Fibroblast of mammary gland (primary cell): Measurements from ENCODE around the gene SPDEF.

Experiments
- DNase-seq: peaks from one replicate; pipeline ENCODE4 v3.0.0-alpha.2; 2010; ENCODE audit warnings: low read depth
- H3K4me3 ChIP-seq: 2 replicates; pipeline ENCODE4 v1.5.1; 2011; ENCODE audit warnings: low read depth, mild to moderate bottlenecking, low read length, moderate library complexity; ENCODE audit not compliant: control insufficient read depth
- TF ChIP-seq, protein P1 (sequence below): conservative IDR thresholded peaks from 2 replicates; pipeline ENCODE4 v1.5.1; 2011; ENCODE audit warnings: low read depth, low read length, inconsistent platforms; ENCODE audit not compliant: control insufficient read depth, insufficient read depth

The SPDEF gene

DNA sequence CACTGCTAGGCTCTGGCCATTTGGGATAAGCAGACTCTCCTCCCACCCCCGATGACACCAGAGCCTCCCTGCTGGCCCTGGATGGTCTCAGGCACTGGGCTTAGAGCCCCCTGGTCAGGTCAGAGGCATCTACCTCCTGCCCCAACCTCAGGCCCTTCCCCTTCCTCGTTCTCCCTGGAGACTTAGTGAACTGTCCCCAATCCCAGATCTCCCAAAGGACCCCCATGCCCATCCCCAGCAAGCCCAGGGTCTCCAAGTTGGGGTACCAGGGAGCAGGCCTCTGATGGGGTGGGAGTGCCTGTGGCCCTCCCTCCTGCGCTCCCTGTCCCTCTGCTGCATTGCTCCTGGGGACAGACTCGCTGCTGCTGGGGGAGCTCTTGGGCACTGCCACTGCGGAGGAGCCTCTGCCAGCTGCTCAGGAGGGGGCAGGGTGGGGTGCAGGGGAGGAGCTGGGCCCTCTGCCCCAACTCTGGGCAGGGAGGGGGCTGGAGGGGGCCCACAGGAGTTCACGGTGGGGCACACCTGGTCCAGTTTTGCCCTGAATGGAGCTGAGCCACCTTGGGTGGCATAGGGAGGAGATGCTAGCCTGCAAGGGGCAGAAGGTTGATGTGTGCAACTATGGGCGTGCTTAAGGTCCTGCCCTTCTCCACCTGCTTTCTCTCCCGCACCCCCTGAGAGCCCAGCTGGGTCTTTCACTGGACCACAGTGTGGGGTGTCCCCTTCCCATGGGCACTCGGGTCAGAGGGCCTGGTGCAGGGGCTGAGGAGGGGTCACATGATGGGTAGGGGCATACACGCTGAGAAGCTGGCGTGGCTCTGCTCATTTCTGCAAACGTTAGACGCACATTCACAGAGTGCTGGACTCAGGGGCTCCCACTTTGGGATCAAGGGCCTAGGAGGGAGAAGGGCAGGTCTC, 40.4 kb downstream of the SPDEF start:
- TF ChIP-seq, protein P1, sequence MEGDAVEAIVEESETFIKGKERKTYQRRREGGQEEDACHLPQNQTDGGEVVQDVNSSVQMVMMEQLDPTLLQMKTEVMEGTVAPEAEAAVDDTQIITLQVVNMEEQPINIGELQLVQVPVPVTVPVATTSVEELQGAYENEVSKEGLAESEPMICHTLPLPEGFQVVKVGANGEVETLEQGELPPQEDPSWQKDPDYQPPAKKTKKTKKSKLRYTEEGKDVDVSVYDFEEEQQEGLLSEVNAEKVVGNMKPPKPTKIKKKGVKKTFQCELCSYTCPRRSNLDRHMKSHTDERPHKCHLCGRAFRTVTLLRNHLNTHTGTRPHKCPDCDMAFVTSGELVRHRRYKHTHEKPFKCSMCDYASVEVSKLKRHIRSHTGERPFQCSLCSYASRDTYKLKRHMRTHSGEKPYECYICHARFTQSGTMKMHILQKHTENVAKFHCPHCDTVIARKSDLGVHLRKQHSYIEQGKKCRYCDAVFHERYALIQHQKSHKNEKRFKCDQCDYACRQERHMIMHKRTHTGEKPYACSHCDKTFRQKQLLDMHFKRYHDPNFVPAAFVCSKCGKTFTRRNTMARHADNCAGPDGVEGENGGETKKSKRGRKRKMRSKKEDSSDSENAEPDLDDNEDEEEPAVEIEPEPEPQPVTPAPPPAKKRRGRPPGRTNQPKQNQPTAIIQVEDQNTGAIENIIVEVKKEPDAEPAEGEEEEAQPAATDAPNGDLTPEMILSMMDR, result no peak
- DNase-seq, result no peak
- H3K4me3 ChIP-seq, result no peak overlapping the region

DNA sequence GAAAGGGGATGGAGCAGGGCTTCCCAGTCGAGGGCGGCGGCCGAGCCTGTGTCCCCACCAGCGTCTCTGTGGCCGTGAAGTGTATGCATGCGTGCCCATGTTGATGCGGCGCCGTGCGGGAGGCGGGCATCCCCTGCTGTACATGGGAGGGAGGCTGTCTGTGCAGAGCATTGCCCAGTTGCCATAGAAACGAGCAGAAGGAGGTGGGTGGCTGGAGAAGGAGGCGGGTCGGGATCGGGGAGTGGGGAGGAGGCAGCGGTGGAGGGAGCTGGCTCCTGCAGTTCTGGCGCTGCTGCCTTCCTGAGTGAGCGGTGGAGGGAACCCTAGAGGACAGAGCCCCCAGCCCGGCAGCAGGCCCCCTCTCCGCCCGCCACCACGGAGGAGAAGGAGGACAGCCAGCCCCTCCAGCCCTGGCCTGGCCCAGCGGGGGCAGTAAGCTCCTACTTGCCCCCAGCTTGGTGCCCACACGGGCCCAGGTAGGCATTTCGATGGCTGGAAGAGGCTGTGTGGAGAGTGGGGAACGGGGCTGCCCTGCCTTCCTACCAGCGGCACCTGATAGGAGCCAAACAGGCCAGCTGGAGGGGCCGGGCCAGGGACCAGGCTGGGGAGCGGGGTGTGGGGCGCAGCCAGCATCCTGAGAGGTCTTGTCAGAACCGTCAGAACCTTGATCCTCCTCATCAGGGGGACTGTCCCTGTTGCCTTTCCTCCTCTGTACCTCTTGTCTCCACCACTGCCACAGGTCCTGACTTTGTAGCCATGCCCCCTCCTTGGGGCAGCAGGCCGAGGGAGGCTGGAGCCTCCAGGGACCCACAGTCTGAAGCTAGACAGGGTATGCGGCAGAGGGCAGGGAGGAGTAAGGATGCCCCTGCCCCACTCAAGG, 41.3 kb downstream of the SPDEF start:
- DNase-seq, result peak; percentile 48
- TF ChIP-seq, protein P1, result no peak
- H3K4me3 ChIP-seq, result no peak overlapping the region

DNA sequence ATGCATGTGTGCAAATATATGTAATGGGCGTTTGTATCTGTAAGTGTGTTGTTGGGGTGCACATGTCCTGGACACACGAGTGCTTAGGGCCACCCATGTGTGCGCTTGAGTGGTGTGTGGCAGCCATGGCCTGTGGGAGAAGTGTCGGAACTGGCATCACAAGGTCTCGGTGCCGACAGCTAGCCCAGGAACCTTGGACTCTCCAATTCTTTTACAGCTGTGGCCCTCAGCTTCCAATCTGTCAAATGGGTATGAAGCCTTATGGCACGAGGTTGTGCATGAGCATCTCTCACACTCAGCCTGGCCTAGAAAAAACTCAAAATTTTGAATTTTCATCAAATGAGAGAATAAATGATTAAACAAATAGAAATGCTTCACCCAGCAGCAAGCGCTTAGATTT, 42.0 kb downstream of the SPDEF start:
- no peak for DNase-seq
- no peak overlapping the region for H3K4me3 ChIP-seq
- TF ChIP-seq, protein P1, result no peak

DNA sequence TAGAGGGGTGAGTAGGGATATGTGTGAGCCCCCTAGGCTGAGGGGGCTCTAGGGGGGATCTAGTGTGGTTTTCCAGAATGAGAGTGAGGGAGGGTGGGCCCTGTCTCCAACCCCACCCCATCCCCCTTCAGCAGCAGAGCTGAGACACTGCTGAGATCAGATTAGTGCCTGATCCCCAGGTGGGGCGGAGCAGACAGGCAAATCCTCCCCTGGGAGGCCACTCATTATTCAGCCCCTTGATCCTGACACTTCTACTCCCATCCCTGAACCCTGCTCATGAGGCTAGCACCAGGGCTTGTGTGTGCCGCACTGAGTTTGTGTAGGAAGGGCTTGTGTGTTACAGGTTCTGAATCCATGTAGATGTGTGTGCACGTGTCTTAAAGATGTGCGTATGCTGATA, 42.5 kb downstream of the SPDEF start:
- H3K4me3 ChIP-seq, result no peak overlapping the region
- TF ChIP-seq, protein P1, result no peak
- no peak for DNase-seq

DNA sequence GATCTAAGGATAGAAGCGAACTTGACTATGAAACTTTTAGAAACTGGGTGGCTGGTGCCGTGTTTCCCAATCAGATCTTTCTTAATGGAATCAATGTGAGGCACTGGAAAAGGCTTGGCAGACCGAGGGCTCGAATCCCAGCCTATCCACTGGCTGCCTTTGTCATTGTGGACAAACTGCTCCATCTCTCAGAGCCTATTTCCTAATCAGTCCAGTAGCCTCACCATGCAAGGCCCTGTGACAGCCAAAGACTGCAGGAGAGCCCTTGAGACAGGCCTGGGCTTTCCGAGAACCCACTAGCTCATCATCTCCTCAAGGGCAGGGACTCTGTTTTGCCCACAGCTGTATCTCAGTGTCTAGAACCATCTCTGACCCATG, 43.4 kb downstream of the SPDEF start:
- H3K4me3 ChIP-seq, result no peak overlapping the region
- DNase-seq, result no peak
- TF ChIP-seq, protein P1, result no peak

DNA sequence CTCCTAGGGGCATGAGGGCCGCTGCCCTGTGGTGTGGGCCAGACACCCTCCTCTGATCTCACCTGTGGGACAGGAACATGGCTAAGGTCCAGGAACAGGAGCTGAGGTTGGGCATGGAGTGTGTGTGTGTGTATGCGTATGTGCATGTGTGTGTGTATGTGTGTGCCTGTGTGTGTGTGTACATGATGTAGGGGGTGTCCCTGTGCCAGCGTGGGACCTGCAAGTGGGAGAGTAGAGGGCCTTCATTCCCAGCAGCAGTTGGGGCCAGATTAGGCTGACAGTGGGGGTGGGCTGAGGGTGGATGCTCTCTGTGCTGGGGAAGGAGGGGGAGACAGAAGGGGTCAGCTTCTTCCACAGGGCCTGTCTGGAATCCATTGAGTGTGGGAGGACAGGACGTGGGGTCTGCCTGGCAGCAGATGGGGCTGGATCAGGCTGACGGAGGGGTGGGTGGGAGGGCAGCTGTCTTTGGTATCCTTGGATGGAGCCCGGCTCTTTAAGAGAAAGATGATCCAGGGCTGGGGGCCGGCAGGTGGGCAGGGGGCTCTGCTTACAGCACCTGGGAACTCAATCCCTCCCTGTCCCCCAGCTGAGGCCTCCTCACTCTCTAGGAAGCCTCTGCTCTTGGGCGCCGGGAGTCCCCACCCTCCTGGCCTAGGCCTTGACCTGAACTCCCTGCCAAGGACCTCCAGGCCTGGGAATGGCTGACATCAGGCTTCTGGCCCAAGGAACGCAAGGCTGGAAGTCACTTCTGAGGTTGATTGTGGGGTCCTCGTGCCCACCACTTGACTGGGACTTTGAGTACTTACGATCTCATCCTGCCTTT, 44.0 kb downstream of the SPDEF start:
- DNase-seq, result no peak
- TF ChIP-seq, protein P1, result no peak
- H3K4me3 ChIP-seq, result no peak overlapping the region
